ENCODE measurements around the gene CMSS1.
"Not testable (repeated sequence)": the region's sequence is repeated elsewhere in the genome, so short reads cannot be mapped to it uniquely, and the experiment has no call there.

Gene CMSS1

DNA sequence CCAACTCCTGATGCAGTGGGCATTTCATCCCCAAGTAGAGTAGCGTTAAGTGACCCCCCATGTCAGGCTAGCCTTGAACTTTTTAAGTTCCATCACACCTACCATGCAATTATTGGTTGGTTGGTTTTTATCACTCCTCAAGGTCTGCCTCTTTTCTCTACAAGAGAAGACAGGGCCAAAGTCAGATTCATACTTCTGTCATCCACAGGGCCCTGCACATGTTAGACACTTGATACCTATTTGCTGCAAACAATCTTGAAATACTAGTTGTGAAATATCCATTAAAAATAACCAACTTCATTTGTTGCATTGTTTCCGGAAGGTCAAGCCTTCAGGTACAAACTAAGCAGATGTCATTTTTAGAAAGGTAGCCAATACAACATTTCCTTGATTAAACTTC lies 1.2 kb downstream of the CMSS1 start:
- no peak for DNase-seq (ENCODE audit: low read depth)

DNA sequence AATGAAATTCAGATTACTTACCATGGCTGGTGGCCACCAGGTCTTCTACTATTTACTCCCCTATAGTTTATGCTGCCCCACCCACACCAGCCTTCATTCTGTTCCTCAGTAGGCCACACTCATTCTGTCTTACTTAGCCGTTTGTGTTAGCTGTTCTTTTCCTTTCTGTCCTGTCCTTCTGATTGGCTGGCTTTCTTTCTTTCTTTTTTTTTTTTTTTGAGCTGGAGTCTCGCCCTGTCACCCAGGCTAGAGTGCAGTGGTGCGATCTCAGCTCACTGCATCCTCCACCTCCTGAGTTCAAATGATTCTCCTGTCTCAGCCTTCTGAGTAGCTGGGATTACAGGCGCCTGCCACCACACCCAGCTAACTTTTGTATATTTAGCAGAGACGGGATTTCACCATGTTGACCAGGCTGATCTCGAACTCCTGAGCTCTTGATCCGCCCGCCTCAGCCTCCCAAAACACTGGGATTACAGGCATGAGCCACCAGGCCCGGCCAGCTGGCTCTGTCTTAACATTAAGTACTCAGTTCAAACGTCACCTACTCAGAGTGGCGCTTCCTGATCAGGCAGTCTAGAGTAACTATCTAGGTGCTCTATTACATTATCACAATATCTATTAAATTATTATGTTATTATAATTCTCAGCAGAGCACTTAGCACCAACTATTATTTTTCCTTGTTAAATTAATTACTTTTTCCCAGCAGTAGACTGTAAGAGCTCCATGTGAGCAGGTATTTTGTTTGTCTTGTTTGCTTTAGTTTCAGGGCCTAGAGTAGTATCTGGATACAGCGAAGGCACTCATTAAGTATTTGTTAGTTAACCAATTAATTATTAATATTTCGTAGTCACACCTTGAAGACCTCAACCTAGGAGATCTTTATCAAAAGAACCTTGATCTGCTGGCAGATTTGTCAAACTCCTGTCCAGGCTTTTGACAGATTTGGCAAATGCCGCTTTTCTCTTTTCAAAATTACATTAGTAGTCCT lies 6.4 kb downstream of the CMSS1 start:
- no peak for DNase-seq (ENCODE audit: low read depth)

DNA sequence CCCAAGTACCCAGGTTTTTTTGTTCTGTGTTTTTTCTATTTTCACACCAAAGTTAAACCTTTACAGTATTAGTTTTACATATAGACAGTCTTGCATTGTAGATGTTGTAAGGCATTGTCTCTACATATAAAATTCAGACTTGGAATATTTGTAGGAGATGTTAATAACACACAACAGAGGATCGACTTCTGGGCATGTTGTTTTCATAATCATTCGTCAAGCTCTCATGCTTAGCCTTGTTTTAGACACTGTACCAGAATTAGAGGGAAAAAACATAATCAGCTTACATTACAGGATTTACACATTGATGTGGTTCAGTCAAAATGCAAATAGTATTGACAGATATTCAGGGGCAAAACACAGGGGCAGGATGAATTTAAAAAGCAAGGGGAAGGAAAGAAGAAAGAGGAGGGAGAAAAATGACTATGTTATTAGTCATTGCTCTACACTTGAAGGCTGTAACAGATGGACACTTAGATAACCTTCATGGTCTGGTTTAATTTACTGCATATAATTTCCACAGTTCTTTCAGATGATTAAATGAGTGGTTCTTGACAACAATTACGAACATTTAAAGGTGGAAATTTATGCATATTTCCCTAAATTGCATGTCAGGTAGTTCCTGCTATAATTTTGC lies 7.5 kb downstream of the CMSS1 start:
- peak; percentile 56 for DNase-seq (ENCODE audit: low read depth)

DNA sequence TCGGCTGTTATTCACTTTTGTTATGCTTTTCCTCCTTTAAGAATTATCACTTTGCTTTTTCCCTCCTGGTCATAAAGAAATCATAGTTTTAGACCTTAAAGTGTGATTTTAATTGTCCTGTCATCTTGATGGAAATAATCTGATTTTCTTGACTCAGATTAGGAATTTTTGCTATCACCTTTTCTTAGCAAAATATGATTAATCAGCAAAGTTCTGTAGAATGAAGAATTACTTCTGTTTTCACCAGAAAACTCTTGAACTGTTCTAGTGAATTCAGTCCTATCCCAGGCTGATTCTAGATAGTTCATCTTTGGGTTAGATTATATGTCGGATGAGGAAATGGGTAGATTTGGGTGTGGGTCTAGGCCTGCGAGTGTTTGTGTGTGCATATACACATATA lies 12.2 kb downstream of the CMSS1 start:
- no peak for DNase-seq (ENCODE audit: low read depth)

DNA sequence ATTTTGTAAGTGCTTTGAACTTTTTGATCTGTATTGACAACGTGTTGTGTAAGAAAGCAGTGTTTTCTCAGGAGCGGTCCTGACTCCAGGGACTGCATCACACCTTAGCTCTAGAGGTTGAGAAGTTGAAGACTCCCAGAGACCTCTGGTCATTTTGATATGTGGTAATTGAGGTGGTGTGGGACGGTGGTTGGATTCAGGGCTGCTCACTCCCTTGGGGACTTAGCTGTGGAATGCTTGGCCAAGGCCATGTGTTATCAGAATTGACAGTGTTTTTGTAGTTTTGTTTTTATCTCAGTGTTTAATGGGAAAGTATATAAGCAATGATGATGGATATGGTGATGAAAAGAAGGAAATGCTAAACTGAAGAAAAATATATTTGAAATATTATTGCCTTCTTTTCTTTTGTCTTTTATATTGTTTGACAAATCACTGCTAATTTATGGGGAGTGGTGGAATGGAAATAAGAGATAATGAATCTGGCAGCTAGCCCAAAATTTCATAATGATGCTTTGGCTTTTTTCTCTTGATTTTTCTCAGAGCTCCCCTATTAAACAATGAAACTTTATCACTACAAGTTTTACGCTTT lies 16.0 kb downstream of the CMSS1 start:
- DNase-seq (ENCODE audit: low read depth), result peak; percentile 27

DNA sequence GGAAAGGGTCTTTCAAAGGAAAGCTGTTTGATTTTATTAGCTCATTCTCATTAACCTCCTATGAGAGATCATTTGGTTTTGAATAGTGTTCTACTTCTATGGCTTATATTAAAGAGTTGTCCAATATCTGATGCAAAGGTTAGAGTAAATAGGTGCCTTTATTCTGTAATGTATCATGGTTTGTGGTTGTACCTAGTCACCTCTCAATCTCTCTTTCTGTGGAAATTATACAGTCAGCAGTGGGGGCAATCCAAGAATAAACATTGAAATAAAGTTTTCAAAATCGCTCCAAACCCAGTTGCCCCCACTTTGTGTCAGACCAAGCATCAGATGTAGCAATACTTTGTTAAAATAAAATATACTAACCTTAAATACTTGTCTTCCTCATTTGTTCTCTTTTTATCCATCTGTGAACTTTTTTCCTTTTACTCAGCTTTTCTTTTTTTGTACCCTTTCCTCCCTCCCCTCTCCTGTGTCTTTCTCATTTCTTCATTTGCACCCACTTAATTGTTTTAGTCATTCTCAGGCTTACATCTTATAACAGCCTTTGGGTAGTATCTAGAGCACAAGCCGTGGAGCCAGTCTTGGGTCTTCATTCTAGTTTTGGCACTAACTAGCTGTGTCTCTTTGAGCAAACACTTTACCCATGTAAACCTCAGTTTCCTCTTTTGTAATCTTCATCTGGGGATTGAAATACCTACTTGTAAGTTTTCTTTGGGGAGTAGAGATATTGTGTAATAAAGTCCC lies 16.7 kb downstream of the CMSS1 start:
- DNase-seq (ENCODE audit: low read depth), result no peak

DNA sequence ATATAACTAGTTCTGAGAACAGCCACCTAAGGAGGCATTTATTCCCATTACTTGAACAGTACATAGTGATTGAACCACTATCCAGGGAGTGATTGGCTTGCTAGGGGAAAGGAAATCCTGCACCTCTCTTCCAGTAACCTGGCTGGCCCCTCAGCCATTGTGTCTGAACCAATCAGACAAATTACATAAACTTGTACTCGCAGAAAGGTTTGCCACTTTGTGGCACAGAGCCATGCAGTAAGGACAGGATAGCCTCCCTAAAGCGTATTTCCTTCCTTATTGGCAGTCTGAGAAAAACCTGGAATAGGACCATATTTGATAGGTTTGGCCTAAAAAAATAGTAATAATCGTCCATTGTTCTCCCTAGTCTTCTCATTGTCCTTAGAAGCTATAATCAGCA lies 19.0 kb downstream of the CMSS1 start:
- DNase-seq (ENCODE audit: low read depth), result no peak

DNA sequence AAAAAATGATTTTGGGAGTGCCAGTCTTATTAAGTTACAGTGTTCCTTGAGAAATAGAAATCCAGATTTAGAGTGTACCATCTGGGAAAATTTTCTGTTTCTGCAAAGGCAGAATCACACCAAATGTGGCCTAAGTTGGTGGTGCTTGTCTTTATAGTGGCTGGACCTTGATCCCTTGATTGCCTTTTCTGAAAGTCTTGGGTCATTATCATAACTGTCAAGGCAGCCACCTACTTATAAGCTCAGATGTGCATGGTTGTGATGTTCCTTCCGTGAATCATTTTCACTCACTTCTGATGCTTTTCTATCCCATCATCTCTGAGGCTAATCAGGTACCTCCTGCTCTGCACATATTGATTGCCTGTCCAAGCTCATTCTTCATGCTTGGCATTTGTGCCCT lies 20.1 kb downstream of the CMSS1 start:
- DNase-seq (ENCODE audit: low read depth), result no peak

DNA sequence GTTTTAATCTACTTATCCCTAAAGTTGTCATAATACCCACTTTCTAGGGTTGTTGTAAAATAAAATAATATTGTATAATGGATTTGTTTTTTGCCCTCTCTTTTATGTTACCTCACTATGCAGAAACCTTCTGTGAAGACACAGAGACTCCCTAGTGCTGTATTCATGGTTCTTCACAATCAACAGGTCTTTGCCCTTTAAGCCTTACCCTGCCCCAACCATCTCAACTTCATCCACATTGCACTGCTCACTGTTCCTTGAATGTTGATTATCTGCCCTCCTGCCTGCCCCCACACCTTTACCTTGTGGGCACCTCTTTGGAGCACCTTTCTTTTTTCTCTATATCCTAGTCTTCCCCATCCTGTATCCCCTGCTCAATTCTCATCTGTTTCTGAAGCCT lies 21.1 kb downstream of the CMSS1 start:
- no peak for DNase-seq (ENCODE audit: low read depth)

DNA sequence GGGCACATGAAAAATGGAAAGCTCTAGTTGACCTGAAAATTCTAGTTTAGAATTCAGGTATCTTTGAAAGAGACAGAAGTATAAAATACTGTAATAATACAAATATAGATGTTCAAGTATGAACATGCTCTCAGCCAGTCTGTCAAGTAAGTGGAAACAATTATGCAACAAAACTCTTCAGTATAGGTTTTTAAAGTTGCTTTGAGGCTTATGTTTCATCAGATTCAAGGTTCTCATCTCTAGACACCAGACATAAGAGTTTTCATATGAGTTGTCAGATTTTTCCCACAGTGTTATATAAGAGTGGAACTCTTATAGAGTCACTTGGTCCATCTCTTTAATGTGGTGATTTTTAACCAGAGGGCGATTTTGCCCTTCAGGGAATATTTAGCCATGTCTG lies 22.0 kb downstream of the CMSS1 start:
- DNase-seq (ENCODE audit: low read depth), result no peak

DNA sequence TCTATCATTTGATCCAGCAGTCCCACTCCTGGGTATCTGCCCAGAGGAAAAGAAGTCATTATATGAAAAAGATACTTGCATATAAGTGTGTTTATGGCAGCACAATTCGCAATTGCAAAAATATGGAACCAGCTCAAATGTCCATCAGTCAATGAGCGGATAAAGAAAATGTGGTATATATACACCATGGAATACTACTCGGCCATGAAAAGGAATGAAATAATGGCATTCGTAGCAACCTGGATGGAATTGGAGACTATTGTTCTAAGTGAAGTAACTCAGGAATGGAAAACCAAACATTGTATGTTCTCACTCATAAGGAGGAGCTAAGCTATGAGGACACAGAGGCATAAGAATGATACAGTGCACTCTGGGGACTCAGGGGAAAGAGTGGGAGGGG lies 24.3 kb downstream of the CMSS1 start:
- DNase-seq (ENCODE audit: low read depth), result not testable (repeated sequence)

DNA sequence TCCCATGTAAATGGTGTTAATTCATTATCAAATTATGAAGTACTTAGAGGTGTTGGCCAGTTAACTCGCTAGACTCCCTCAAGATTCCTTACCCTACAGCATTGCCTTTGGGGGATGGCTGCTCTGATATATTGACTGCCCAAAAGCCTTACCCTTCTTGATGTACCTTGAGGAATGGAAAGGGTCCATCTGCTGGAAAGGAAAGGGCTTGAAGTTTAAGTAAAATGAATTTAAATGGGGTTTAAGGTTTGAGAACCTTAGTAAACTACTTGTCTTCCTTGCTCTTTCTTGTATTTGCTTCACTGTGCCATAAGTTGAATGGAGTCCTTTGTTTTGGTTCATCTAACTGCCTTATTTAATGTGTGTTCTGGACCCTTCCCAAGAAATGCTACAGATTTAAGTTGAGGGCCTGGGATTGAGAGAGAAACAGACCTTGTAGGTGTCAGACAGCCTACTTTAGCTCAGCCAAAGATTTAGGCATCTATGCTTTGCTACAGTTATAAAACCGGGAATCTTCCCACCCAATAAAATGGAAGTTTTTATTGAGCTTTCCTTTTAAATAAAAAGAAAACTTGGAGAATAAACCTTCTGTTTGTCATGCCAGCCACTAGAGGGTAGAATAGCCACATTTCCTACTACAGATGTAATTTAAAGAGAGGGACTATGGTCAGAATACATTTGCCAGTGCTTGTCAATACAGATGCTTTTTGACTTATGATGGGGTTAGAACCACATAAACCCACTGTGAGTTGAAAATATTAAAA lies 25.3 kb downstream of the CMSS1 start:
- DNase-seq (ENCODE audit: low read depth), result peak; percentile 59

DNA sequence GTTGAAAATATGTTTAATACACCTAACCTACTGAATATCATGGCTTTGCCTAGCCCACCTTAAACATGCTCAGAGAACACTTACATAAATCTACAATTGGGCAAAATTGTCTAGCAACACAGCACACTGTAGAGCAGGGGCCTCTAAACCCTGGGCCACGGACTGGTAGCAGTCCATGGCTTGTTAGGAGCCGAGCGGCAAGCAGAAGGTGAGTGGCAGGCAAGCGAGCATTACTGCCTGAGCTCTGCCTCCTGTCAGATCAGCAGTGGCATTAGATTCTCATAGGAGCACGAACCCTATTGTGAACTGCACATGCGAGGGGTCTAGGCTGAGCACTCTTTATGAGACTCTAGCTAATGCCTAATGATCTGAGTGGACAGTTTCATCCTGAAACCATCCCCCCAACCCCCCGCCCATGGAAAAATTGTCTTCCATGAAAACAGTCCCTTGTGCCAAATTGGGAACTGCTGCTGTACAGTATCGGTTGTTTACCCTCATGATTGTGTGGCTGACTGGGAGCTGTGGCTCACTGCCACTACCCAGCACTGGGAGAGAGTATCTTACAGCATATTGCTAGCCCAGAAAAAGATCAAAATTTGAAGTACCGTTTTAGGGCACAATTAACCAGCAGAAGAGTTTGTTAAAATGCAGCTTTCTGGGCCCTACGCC lies 26.1 kb downstream of the CMSS1 start:
- DNase-seq (ENCODE audit: low read depth), result no peak

DNA sequence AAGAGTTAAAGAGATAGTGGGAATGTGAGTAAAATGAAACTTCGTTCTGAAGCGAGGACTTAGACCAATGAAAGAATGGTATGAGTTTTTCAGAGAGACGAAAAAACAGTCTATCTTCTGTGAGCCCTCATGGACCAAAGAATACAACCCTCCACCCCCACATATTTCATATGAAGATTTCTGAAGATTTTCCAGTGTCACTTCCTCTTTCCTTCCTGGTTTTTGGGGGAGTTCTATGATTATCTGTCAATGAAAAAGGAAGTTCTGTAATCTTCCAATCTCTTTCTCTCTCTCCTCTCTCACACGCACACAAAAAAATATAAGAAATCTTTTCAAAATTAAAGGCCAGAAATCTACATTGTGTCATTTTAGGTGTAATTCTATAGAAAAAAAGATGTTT lies 27.7 kb downstream of the CMSS1 start:
- no peak for DNase-seq (ENCODE audit: low read depth)

DNA sequence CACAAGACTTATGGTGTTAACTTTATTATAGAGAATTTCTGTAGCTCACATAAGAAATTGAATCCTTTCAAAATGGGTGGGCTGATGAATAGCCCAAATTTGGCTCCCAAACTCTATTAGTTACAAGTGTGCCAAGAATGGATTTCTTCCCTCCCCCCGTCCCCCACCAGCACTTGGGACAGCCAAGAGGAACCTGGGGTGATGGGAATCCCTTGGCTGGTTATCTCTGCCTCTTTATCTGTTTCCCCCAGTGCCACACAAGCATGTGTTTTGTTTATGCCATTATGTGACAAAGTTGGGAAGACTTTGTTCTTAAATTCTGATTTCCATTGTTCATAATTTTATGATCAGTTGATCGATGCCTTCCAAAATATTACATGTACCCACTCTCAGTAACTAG lies 28.3 kb downstream of the CMSS1 start:
- DNase-seq (ENCODE audit: low read depth), result no peak

DNA sequence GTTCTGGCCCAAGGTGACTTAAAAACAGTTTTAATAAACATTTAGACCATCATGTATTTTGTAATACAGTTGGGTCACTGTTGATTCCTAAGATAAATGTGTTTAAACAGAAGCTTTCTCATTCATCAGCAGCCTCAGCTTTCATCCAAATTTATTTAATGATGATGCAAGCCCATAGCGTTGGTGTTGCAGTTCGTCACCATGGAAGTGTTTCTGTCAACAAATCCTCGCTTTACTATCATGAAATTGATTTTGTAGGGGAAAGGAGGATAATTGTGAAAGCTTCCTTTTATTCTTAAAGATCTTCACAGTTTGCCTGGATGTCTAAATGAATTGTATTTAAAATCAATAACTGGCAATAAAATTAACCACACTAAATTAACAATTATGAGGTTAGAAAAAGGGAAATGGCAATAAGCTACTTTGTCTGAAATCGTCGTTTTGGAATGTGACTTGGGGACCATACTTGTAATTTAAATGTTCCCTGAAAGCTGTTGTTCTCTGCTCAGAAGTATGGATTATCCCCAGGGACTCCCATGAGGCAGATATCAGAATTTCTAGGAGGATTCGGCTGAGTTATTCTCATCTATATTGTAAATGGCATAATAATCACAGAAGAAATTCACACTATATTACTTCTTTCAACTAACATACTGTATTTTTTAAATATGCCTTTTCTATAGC lies 29.0 kb downstream of the CMSS1 start:
- DNase-seq (ENCODE audit: low read depth), result peak; percentile 79

DNA sequence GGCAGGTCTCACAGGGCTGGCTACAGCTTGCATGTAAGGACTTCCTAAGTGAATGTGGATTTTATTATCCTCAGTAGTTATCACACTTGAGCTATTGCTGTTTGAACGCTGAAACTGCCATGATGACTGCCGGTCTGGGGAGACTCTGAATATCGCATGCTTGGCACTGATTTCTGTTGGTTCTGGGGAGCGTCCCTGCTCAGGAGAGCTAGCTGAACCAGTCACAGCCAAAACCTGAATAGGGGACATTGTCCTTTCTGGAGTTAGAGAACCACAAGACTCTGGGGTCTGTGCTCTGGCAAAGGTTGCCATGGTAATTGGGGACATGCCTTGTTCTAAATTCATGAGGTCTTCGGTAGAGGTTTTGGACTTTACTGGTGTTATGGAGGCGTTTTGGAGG lies 30.8 kb downstream of the CMSS1 start:
- DNase-seq (ENCODE audit: low read depth), result no peak

DNA sequence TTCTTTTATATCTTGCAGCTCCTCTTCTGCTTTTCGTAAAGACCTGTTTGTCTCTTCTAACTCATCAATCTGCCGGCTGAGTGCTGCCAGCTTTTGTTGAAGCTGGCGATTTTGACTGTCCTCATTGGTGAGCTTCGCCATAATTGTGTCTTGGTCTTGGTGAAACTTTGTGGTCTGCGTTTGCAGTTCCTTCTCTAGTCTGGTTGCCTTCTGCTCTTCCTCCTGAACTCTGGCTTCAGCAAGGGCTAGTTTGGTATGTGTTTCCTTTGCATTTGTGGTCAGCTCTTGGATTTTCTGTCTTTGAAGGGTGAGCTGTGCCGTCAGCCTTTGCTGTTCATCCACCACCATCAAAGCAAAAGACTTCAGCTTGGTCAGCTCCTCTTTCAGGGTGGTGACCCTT lies 32.9 kb downstream of the CMSS1 start:
- no peak for DNase-seq (ENCODE audit: low read depth)

DNA sequence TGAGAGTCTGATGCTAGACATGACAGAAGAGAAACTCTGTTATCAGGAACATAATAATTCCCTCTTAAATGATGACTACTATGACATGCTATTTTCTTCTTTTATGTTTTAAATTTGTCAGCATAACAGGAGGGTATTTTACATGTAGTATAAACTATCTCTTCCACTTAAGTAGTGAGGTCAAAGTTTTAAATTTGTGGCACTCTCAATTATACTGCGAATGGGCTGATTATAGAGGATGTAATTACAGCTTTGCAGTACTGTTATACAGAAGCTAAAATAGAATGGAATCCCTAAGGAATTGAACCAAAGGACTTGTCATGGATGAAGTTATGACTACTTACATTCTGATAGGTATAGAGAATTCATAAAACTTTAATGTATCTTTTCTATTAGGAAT lies 34.3 kb downstream of the CMSS1 start:
- no peak for DNase-seq (ENCODE audit: low read depth)

DNA sequence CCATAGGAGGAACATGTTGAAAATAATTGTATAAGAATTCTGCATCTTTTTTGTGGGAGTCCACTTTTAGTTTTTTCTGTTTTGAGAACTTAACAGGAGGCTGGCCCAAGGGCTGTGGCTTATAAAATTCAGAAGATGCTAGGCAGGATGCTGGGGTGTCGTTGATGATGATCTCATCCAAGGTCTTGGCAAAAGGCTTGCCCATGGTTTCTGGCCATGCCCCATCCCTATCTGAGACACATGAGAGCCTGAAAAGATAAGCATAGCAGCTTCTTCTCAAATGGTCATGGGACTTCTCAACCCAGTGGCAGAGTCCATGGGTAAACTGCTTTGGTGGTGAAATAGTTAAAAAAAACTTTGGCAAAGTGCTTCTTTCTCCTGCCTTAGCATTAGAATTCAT lies 35.2 kb downstream of the CMSS1 start:
- DNase-seq (ENCODE audit: low read depth), result no peak

All from amniotic epithelial cell (primary cell).